ENCODE data around the gene IPO11.

IPO11 gene

GRCh38 chr5:62627121-62627520 is 214.6 kb downstream of the IPO11 start:
- no peaks in the 10 kb centered on the region for H3K9me3 ChIP-seq (ENCODE audit: severe bottlenecking)
- peaks cover 13% of the 10 kb centered on the region for H3K36me3 ChIP-seq (ENCODE audit: low read depth)
- no peak overlapping the region for H3K27ac ChIP-seq (ENCODE audit: poor library complexity, severe bottlenecking)
- no peak for ATAC-seq (ENCODE audit: low read depth)
- H3K27me3 ChIP-seq (ENCODE audit: insufficient read depth, poor library complexity, severe bottlenecking): no peaks in the 10 kb centered on the region
- TF ChIP-seq CTCF (IDR thresholded peaks at IDR 0.05; ENCODE audit: poor library complexity, severe bottlenecking): no peak
- DNase-seq (ENCODE audit: low spot score): no peak
- no peaks in the 10 kb centered on the region for H3K4me1 ChIP-seq (ENCODE audit: insufficient read depth, poor library complexity, severe bottlenecking)
- no peak overlapping the region for H3K4me3 ChIP-seq (ENCODE audit: severe bottlenecking)

- H3K4me3 ChIP-seq (ENCODE audit: severe bottlenecking): no peak overlapping the region
- no peak for ATAC-seq (ENCODE audit: low read depth)
- no peaks in the 10 kb centered on the region for H3K4me1 ChIP-seq (ENCODE audit: insufficient read depth, poor library complexity, severe bottlenecking)
- H3K36me3 ChIP-seq (ENCODE audit: low read depth): peaks cover 13% of the 10 kb centered on the region
- DNase-seq (ENCODE audit: low spot score): no peak
- H3K27me3 ChIP-seq (ENCODE audit: insufficient read depth, poor library complexity, severe bottlenecking): no peaks in the 10 kb centered on the region
- TF ChIP-seq CTCF (IDR thresholded peaks at IDR 0.05; ENCODE audit: poor library complexity, severe bottlenecking): no peak
- no peak overlapping the region for H3K27ac ChIP-seq (ENCODE audit: poor library complexity, severe bottlenecking)
- no peaks in the 10 kb centered on the region for H3K9me3 ChIP-seq (ENCODE audit: severe bottlenecking)
Observed at GRCh38 chr5:62627901-62628300, 215.3 kb downstream of the IPO11 start.

- no peaks in the 10 kb centered on the region for H3K27me3 ChIP-seq (ENCODE audit: insufficient read depth, poor library complexity, severe bottlenecking)
- no peaks in the 10 kb centered on the region for H3K9me3 ChIP-seq (ENCODE audit: severe bottlenecking)
- no peak overlapping the region for H3K4me3 ChIP-seq (ENCODE audit: severe bottlenecking)
- no peaks in the 10 kb centered on the region for H3K4me1 ChIP-seq (ENCODE audit: insufficient read depth, poor library complexity, severe bottlenecking)
- TF ChIP-seq CTCF (IDR thresholded peaks at IDR 0.05; ENCODE audit: poor library complexity, severe bottlenecking): no peak
- DNase-seq (ENCODE audit: low spot score) (no peak), ATAC-seq (ENCODE audit: low read depth) (no peak)
- no peak overlapping the region for H3K27ac ChIP-seq (ENCODE audit: poor library complexity, severe bottlenecking)
- peaks cover 13% of the 10 kb centered on the region for H3K36me3 ChIP-seq (ENCODE audit: low read depth)
Observed at GRCh38 chr5:62631909-62632580, 219.5 kb downstream of the IPO11 start.

- Histone ChIP-seq H3K4me1 (ENCODE audit: insufficient read depth, poor library complexity, severe bottlenecking) (no peaks in the 10 kb centered on the region), H3K36me3 (ENCODE audit: low read depth) (peaks cover 7% of the 10 kb centered on the region), H3K27ac (ENCODE audit: poor library complexity, severe bottlenecking) (no peak overlapping the region), H3K9me3 (ENCODE audit: severe bottlenecking) (no peaks in the 10 kb centered on the region), H3K4me3 (ENCODE audit: severe bottlenecking) (no peak overlapping the region), H3K27me3 (ENCODE audit: insufficient read depth, poor library complexity, severe bottlenecking) (no peaks in the 10 kb centered on the region)
- ATAC-seq (ENCODE audit: low read depth) (no peak), DNase-seq (ENCODE audit: low spot score) (no peak)
- no peak for TF ChIP-seq CTCF (IDR thresholded peaks at IDR 0.05; ENCODE audit: poor library complexity, severe bottlenecking)
Observed at GRCh38 chr5:62633243-62633642, 220.7 kb downstream of the IPO11 start.

GRCh38 chr5:62640446-62640845 is 227.9 kb downstream of the IPO11 start:
- ATAC-seq (ENCODE audit: low read depth): no peak
- Histone ChIP-seq H3K27ac (ENCODE audit: poor library complexity, severe bottlenecking) (no peak overlapping the region), H3K4me3 (ENCODE audit: severe bottlenecking) (no peak overlapping the region), H3K4me1 (ENCODE audit: insufficient read depth, poor library complexity, severe bottlenecking) (no peaks in the 10 kb centered on the region), H3K27me3 (ENCODE audit: insufficient read depth, poor library complexity, severe bottlenecking) (no peaks in the 10 kb centered on the region), H3K36me3 (ENCODE audit: low read depth) (no peaks in the 10 kb centered on the region), H3K9me3 (ENCODE audit: severe bottlenecking) (no peaks in the 10 kb centered on the region)
- no peak for DNase-seq (ENCODE audit: low spot score)
- TF ChIP-seq CTCF (IDR thresholded peaks at IDR 0.05; ENCODE audit: poor library complexity, severe bottlenecking): no peak
